GM21367 (cell line): ENCODE data around the gene DSCAML1.
A peak's percentile ranks its signal among the peaks of the same experiment; 100 is the strongest.
"Not testable (repeated sequence)": the region's sequence is repeated elsewhere in the genome, so short reads cannot be mapped to it uniquely, and the experiment has no call there.

ENCODE experiments used
- ATAC-seq: cut with Tn5 transposase; IDR thresholded peaks from one replicate; pipeline ENCODE4 v1.9.1; 2021; ENCODE audit not compliant: unreplicated experiment

The DSCAML1 gene

DNA sequence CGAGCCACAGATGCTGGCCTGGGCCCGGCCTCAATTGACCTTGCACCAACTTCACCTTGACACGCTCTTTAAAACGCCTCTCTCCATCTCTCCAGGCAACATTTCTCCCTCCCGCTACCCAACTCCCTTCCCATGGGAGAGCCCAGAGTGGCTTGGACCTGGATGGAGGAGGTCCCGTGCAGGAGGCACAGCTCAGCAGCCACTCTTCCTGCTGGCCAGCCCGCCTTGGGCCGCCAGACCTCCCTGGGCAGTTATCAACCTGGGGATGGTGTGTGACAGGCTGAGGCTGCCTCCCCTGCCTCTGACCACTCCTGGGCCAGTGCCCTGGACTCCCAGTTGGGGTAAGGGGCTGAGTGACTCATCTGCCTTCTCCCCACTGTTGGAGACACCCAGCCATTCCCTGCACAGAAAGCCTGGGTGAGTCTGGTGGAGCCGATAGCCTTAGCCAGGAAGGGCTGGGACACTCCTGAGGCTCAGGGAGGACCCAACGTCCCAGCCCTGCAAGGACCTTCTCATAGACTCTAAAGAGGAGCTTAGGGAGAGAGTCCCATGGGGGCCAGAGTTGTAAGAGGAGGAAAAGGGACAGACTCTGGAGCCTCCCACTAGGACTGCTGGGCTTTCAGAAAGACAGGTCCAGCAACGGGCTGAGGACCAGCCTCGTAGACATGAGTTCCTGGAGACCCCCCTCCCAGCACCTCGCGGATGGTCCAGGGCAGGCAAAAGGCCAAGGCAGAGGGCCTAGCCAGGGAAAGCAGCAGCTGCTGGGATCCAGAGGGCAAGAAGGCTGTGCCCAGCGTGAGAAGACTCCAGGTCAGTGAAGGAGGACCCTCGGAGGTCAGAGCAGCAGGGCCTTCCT is 337.7 kb downstream of the DSCAML1 start:
- no peak for ATAC-seq

DNA sequence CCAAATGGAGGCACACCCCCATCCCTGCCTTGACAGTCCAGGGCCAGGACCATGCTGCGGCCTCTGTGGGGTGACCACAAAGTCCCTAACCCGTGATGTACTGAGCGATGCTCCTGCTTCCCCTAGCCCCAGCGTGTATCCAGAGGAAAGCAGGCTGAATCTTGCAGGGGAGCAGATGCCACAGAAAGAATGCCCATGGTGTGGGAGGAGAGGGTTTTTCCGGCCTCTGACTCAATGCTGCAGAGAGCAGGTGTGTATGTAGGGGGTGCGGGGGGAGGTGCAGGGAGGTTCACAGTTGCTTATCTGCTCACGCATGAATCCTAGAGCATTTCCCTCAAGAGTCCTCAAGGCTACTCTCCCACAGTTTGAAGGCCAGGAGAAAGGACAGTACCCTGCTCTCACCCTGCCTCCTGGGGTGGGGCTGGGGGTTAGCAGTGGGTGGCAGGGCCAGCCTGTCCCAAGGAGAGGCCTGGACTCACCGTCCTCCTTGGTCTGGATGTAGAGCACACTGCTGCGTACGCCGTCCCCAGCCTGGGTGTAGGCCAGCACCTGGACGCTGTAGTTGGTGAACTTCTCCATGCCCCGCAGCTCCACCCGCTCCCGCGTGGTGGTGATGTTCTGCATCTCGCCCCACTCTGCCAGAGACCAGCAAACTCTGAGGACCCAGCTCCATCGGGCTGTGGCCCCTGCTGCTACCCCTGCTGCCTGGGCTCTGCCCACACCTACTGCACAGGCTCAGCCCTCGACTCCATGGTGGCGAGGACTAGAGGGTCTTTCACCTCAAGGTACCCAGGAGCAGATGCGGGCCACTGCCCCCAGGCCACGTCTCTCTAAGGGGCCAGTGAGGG is 338.5 kb downstream of the DSCAML1 start:
- ATAC-seq, result no peak

- no peak for ATAC-seq
These were observed 339.2 kb downstream of the DSCAML1 start for GRCh38 chr11:117457835-117458234.

DNA sequence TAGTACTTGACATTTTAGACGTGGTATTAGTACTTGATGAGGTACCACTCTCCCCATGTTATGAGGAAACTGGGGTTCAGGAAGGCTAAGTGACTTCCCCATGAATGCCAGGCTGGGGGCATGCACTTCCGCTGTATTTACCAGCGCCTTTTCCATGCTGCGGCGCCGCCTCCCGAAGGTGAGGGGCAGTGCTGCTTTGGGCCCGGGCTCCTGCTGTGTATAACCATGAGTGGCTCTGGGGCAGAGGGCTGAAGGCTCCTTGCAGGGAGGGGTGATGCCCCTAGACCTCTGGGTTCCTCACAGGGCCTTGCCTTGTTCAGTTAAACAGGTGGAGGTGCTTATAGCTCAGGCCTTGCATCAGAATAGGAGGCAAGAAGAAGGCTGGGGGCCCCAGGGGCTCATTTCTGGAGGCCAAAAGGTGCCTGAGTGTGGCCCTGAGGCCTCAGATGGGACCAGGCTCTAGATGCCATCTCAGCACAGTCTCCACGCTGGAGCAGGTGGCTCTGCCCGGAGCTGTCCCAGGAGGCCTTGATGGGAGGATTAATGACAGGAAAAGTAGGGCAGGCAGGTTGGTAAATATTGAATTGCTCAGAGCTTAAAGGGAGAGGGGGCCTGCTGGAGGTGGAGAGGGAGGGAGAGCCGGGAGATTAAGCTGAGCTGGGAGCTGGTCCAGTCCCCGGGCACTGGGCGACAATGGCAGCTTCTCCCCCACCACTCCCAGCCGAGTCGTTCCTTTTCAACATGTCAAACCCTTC is 339.8 kb downstream of the DSCAML1 start:
- ATAC-seq, result no peak

DNA sequence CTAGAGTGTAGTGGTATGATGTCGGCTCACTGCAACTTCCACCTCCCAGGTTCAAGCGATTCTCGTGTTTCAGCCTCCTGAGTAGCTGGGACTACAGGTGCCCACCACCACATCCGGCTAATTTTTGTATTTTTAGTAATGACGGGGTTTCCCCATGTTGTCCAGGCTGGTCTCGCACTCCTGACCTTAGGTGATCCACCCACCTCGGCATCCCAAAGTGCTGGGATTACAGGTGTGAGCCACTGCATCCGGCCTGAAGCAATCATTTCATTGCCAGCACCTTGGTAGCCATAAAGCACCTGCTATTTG is 340.3 kb downstream of the DSCAML1 start:
- not testable (repeated sequence) for ATAC-seq

- peak; percentile 48 for ATAC-seq
These were observed 340.8 kb downstream of the DSCAML1 start for GRCh38 chr11:117456027-117456720.

DNA sequence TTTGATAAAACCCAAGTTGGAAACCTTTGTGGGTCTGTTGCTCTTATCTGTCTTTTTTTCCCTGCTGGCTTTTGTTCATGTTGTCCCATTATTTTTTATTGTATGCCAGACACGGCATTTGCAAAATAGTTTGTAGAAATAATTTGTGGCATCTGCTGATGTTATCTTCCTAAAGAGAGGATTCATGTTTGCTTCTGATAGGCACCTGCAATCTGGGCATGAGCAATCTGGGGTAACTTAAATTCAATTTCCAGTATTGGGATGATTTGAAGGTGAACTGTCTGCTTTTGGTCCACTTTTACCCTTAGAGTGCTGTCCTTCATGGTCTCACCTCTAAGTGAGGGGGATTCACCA is 342.5 kb downstream of the DSCAML1 start:
- no peak for ATAC-seq

- ATAC-seq, result no peak
These were observed 343.0 kb downstream of the DSCAML1 start for GRCh38 chr11:117453886-117454563.

GRCh38 chr11:117449111-117449693 is 347.8 kb downstream of the DSCAML1 start:
- ATAC-seq, result no peak

GRCh38 chr11:117444711-117445658 is 352.0 kb downstream of the DSCAML1 start:
- ATAC-seq, result no peak

DNA sequence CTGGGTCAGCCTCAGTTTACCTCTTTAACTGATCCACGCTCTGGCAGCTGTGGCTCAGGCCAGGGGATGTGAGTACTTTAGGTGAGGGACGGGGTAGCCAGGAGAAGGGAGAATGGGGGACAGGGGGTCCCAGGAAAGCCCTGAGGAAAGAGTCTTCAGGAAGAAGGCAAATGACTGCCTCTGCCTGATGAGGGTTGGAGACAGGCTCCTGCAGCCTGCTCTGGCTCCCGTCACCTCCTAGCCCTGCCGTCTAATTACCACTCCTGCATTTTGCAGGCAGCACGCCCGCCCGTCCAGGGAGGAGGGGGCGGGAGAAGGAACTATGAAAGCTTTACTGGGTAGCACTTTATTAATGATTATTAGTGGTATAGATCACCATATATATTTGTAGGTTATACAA is 352.8 kb downstream of the DSCAML1 start:
- no peak for ATAC-seq

- no peak for ATAC-seq
These were observed 353.5 kb downstream of the DSCAML1 start for GRCh38 chr11:117443266-117444186.

DNA sequence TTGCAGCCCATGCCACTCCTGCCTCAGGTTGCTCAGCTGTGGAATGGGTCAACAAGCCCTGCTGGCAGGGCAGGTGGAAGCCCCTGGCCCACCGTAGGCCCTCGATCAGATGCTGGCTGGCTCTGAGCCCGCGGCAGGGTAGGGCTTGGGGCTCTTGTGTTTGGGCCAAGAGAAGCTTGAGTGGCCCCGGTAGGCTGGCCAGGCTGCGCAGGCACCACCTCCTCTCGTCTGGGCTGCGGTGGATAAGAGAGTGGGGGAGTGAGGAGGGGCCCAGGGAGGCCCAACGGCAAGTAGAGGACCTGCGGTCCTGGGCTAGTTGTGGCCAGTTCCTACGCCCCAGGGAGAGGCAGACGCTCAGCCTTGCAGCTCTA is 354.2 kb downstream of the DSCAML1 start:
- ATAC-seq, result no peak

GRCh38 chr11:117442049-117442868 is 354.8 kb downstream of the DSCAML1 start:
- no peak for ATAC-seq

GRCh38 chr11:117441146-117441975 is 355.7 kb downstream of the DSCAML1 start:
- ATAC-seq, result no peak

DNA sequence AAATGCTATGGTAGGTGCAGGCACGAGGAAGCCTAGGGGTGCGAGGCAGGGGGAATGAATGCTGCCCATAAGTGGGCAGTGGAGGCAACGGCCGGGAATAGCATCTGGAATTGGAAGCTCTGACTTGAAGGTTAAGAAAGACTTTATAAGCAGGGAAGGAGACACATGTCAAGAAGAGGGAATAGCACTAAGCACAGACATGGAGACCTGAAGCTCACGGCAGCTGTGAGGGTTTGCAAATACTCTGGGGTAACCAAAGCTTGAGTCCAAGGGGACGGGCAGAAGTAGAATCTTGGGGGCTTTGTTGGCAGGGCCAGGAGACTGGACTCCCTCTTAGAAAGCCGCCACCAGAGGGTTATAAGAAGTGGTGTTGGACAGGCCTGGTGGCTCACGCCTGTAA is 356.8 kb downstream of the DSCAML1 start:
- no peak for ATAC-seq
